ENCODE data around the gene POLR2E.
"Not testable (repeated sequence)": the region's sequence is repeated elsewhere in the genome, so short reads cannot be mapped to it uniquely, and the experiment has no call there.

The POLR2E gene

GRCh38 chr19:1134431-1134830, 39.3 kb upstream of the POLR2E start:
- H3K36me3 ChIP-seq (ENCODE audit: control insufficient read depth in 2 of 2, insufficient read depth in 2 of 2, low read length in 2 of 2): no peaks in the 10 kb centered on the region
- no peak overlapping the region for H3K4me3 ChIP-seq (ENCODE audit: low read length in 2 of 2)
- no peaks in the 10 kb centered on the region for H3K27me3 ChIP-seq (ENCODE audit: control insufficient read depth in 1 of 2, insufficient read depth in 2 of 2, low read length in 2 of 2)
- H3K4me1 ChIP-seq (ENCODE audit: control insufficient read depth, insufficient read depth, low read length): peaks cover 26% of the 10 kb centered on the region
- no peaks in the 10 kb centered on the region for H3K9me3 ChIP-seq (ENCODE audit: control insufficient read depth in 2 of 2, low read length in 2 of 2)
- H3K9ac ChIP-seq (ENCODE audit: low read length in 2 of 2): no peak overlapping the region
- no peak overlapping the region for H3K27ac ChIP-seq (ENCODE audit: low read length)

- Histone ChIP-seq H3K9me3 (ENCODE audit: control insufficient read depth in 2 of 2, low read length in 2 of 2) (no peaks in the 10 kb centered on the region), H3K4me3 (ENCODE audit: low read length in 2 of 2) (no peak overlapping the region), H3K27ac (ENCODE audit: low read length) (no peak overlapping the region), H3K9ac (ENCODE audit: low read length in 2 of 2) (peak overlapping the region in 1 of 2 donors; percentile 60), H3K27me3 (ENCODE audit: control insufficient read depth in 1 of 2, insufficient read depth in 2 of 2, low read length in 2 of 2) (no peaks in the 10 kb centered on the region), H3K4me1 (ENCODE audit: control insufficient read depth, insufficient read depth, low read length) (peaks cover 26% of the 10 kb centered on the region), H3K36me3 (ENCODE audit: control insufficient read depth in 2 of 2, insufficient read depth in 2 of 2, low read length in 2 of 2) (no peaks in the 10 kb centered on the region)
These were observed 38.3 kb upstream of the POLR2E start for GRCh38 chr19:1133471-1133929.

- Histone ChIP-seq H3K27me3 (ENCODE audit: control insufficient read depth in 1 of 2, insufficient read depth in 2 of 2, low read length in 2 of 2) (no peaks in the 10 kb centered on the region), H3K27ac (ENCODE audit: low read length) (peak overlapping the region; percentile 76), H3K9me3 (ENCODE audit: control insufficient read depth in 2 of 2, low read length in 2 of 2) (no peaks in the 10 kb centered on the region), H3K36me3 (ENCODE audit: control insufficient read depth in 2 of 2, insufficient read depth in 2 of 2, low read length in 2 of 2) (peaks cover 2 to 4% of the 10 kb centered on the region in 2 donors), H3K4me1 (ENCODE audit: control insufficient read depth, insufficient read depth, low read length) (peaks cover 26% of the 10 kb centered on the region), H3K9ac (ENCODE audit: low read length in 2 of 2) (peak overlapping the region; percentile 21 to 60), H3K4me3 (ENCODE audit: low read length in 2 of 2) (peak overlapping the region; percentile 46 to 71)
These were observed 37.6 kb upstream of the POLR2E start for GRCh38 chr19:1132552-1133383.

GRCh38 chr19:1131718-1132551, 36.8 kb upstream of the POLR2E start:
- no peaks in the 10 kb centered on the region for H3K27me3 ChIP-seq (ENCODE audit: control insufficient read depth in 1 of 2, insufficient read depth in 2 of 2, low read length in 2 of 2)
- peaks cover 6 to 12% of the 10 kb centered on the region in 2 donors for H3K36me3 ChIP-seq (ENCODE audit: control insufficient read depth in 2 of 2, insufficient read depth in 2 of 2, low read length in 2 of 2)
- peak overlapping the region; percentile 76 for H3K27ac ChIP-seq (ENCODE audit: low read length)
- peak overlapping the region; percentile 71 to 82 for H3K4me3 ChIP-seq (ENCODE audit: low read length in 2 of 2)
- no peaks in the 10 kb centered on the region for H3K9me3 ChIP-seq (ENCODE audit: control insufficient read depth in 2 of 2, low read length in 2 of 2)
- peaks cover 26% of the 10 kb centered on the region for H3K4me1 ChIP-seq (ENCODE audit: control insufficient read depth, insufficient read depth, low read length)
- H3K9ac ChIP-seq (ENCODE audit: low read length in 2 of 2): peak overlapping the region; percentile 58 to 93

GRCh38 chr19:1130771-1131717, 35.9 kb upstream of the POLR2E start:
- H3K4me1 ChIP-seq (ENCODE audit: control insufficient read depth, insufficient read depth, low read length): peaks cover 24% of the 10 kb centered on the region
- H3K27me3 ChIP-seq (ENCODE audit: control insufficient read depth in 1 of 2, insufficient read depth in 2 of 2, low read length in 2 of 2): no peaks in the 10 kb centered on the region
- peak overlapping the region; percentile 58 to 93 for H3K9ac ChIP-seq (ENCODE audit: low read length in 2 of 2)
- H3K36me3 ChIP-seq (ENCODE audit: control insufficient read depth in 2 of 2, insufficient read depth in 2 of 2, low read length in 2 of 2): peaks cover 6 to 13% of the 10 kb centered on the region in 2 donors
- H3K9me3 ChIP-seq (ENCODE audit: control insufficient read depth in 2 of 2, low read length in 2 of 2): no peaks in the 10 kb centered on the region
- H3K27ac ChIP-seq (ENCODE audit: low read length): peak overlapping the region; percentile 76
- H3K4me3 ChIP-seq (ENCODE audit: low read length in 2 of 2): peak overlapping the region; percentile 71 to 82

- H3K9me3 ChIP-seq (ENCODE audit: control insufficient read depth in 2 of 2, low read length in 2 of 2): no peaks in the 10 kb centered on the region
- no peaks in the 10 kb centered on the region for H3K27me3 ChIP-seq (ENCODE audit: control insufficient read depth in 1 of 2, insufficient read depth in 2 of 2, low read length in 2 of 2)
- no peak overlapping the region for H3K27ac ChIP-seq (ENCODE audit: low read length)
- H3K4me1 ChIP-seq (ENCODE audit: control insufficient read depth, insufficient read depth, low read length): peaks cover 19% of the 10 kb centered on the region
- no peak overlapping the region for H3K4me3 ChIP-seq (ENCODE audit: low read length in 2 of 2)
- no peak overlapping the region for H3K9ac ChIP-seq (ENCODE audit: low read length in 2 of 2)
- H3K36me3 ChIP-seq (ENCODE audit: control insufficient read depth in 2 of 2, insufficient read depth in 2 of 2, low read length in 2 of 2): peaks cover 8 to 17% of the 10 kb centered on the region in 2 donors
These were observed 34.4 kb upstream of the POLR2E start for GRCh38 chr19:1129535-1129934.

- not testable (repeated sequence) for H3K9me3 ChIP-seq (ENCODE audit: control insufficient read depth in 2 of 2, low read length in 2 of 2); H3K4me3 ChIP-seq (ENCODE audit: low read length in 2 of 2); H3K9ac ChIP-seq (ENCODE audit: low read length in 2 of 2); H3K27me3 ChIP-seq (ENCODE audit: control insufficient read depth in 1 of 2, insufficient read depth in 2 of 2, low read length in 2 of 2); H3K27ac ChIP-seq (ENCODE audit: low read length)
- peaks cover 19% of the 10 kb centered on the region for H3K4me1 ChIP-seq (ENCODE audit: control insufficient read depth, insufficient read depth, low read length)
- peaks cover 8 to 17% of the 10 kb centered on the region in 2 donors for H3K36me3 ChIP-seq (ENCODE audit: control insufficient read depth in 2 of 2, insufficient read depth in 2 of 2, low read length in 2 of 2)
These were observed 33.9 kb upstream of the POLR2E start for GRCh38 chr19:1129084-1129483.

- Histone ChIP-seq H3K9me3 (ENCODE audit: control insufficient read depth in 2 of 2, low read length in 2 of 2) (no peaks in the 10 kb centered on the region), H3K27ac (ENCODE audit: low read length) (no peak overlapping the region), H3K36me3 (ENCODE audit: control insufficient read depth in 2 of 2, insufficient read depth in 2 of 2, low read length in 2 of 2) (peaks cover 11 to 17% of the 10 kb centered on the region in 2 donors), H3K4me3 (ENCODE audit: low read length in 2 of 2) (no peak overlapping the region), H3K9ac (ENCODE audit: low read length in 2 of 2) (no peak overlapping the region), H3K4me1 (ENCODE audit: control insufficient read depth, insufficient read depth, low read length) (peaks cover 20% of the 10 kb centered on the region), H3K27me3 (ENCODE audit: control insufficient read depth in 1 of 2, insufficient read depth in 2 of 2, low read length in 2 of 2) (no peaks in the 10 kb centered on the region)
These were observed 32.9 kb upstream of the POLR2E start for GRCh38 chr19:1128106-1128505.

- H3K4me3 ChIP-seq (ENCODE audit: low read length in 2 of 2): no peak overlapping the region
- H3K4me1 ChIP-seq (ENCODE audit: control insufficient read depth, insufficient read depth, low read length): peaks cover 13% of the 10 kb centered on the region
- H3K9ac ChIP-seq (ENCODE audit: low read length in 2 of 2): no peak overlapping the region
- H3K36me3 ChIP-seq (ENCODE audit: control insufficient read depth in 2 of 2, insufficient read depth in 2 of 2, low read length in 2 of 2): peaks cover 11 to 21% of the 10 kb centered on the region in 2 donors
- no peaks in the 10 kb centered on the region for H3K9me3 ChIP-seq (ENCODE audit: control insufficient read depth in 2 of 2, low read length in 2 of 2)
- no peaks in the 10 kb centered on the region for H3K27me3 ChIP-seq (ENCODE audit: control insufficient read depth in 1 of 2, insufficient read depth in 2 of 2, low read length in 2 of 2)
- no peak overlapping the region for H3K27ac ChIP-seq (ENCODE audit: low read length)
These were observed 32.0 kb upstream of the POLR2E start for GRCh38 chr19:1126984-1127760.

Data from stomach smooth muscle (tissue), 2 donors.